GM23338 (cell line): ENCODE data around the gene PVALB.

ENCODE experiments used
- CREB1 ChIP-seq: fragments of 250-450 bp; sonication (Bioruptor Pico); IDR thresholded peaks from 2 replicates; pipeline ENCODE4 v1.5.0; 2020; ENCODE audit warnings: low read depth, mild to moderate bottlenecking, moderate library complexity
- ETS1 ChIP-seq: IDR thresholded peaks from 2 replicates; pipeline ENCODE4 v1.6.1; 2016; ENCODE audit warnings: antibody characterized with exemption
- EZH2 ChIP-seq: fragments of 200-600 bp; sonication (generic); IDR thresholded peaks from one replicate; pipeline ENCODE4 v1.8.0; 2017; ENCODE audit warnings: antibody characterized with exemption, mild to moderate bottlenecking, low read depth; ENCODE audit not compliant: unreplicated experiment
- EZH2phosphoT487 ChIP-seq: fragments of 200-600 bp; sonication (generic); IDR thresholded peaks from one replicate; pipeline ENCODE4 v1.8.1; 2018; ENCODE audit warnings: antibody characterized with exemption; ENCODE audit not compliant: unreplicated experiment
- JUNB ChIP-seq: IDR thresholded peaks from one replicate; pipeline ENCODE4 v1.6.1; 2016; ENCODE audit warnings: antibody characterized with exemption; ENCODE audit not compliant: unreplicated experiment
- NANOG ChIP-seq: IDR thresholded peaks from 2 replicates; pipeline ENCODE4 v1.6.1; 2016; ENCODE audit warnings: antibody characterized with exemption, borderline replicate concordance
- POLR2AphosphoS5 ChIP-seq: IDR thresholded peaks from 2 replicates; pipeline ENCODE4 v1.6.1; 2016; ENCODE audit warnings: antibody characterized with exemption, low read depth
- STAT1 ChIP-seq: IDR thresholded peaks from one replicate; pipeline ENCODE4 v1.6.1; 2016; ENCODE audit warnings: antibody characterized with exemption; ENCODE audit not compliant: unreplicated experiment
- ZNF114 ChIP-seq: fragments of 250-450 bp; sonication (Bioruptor Pico); IDR thresholded peaks from 2 replicates; pipeline ENCODE4 v1.5.0; 2020; ENCODE audit warnings: mild to moderate bottlenecking, moderate library complexity
- ZNF331 ChIP-seq: fragments of 250-450 bp; sonication (Bioruptor Pico); IDR thresholded peaks from 2 replicates; pipeline ENCODE4 v1.5.0; 2020; ENCODE audit warnings: low read depth, mild to moderate bottlenecking, moderate library complexity
- ZNF462 ChIP-seq: fragments of 250-450 bp; sonication (Bioruptor Pico); IDR thresholded peaks from 2 replicates; pipeline ENCODE4 v1.5.0; 2020; ENCODE audit warnings: mild to moderate bottlenecking, moderate library complexity
- TF ChIP-seq, protein P1 (sequence below), 2 experiments: fragments of 200-600 bp in 1 of 2; sonication (generic) in 1 of 2; conservative IDR thresholded peaks; 2 replicates each; pipeline versions ENCODE4 v1.5.1 to v1.6.1; 2016 to 2017; ENCODE audit warnings: antibody characterized with exemption in 2 of 2, low read depth in 2 of 2, mild to moderate bottlenecking in 2 of 2, moderate library complexity in 1 of 2
- TF ChIP-seq, protein P2 (sequence below): IDR thresholded peaks from one replicate; pipeline ENCODE4 v1.6.1; 2018; ENCODE audit warnings: antibody characterized with exemption; ENCODE audit not compliant: unreplicated experiment

DNA sequence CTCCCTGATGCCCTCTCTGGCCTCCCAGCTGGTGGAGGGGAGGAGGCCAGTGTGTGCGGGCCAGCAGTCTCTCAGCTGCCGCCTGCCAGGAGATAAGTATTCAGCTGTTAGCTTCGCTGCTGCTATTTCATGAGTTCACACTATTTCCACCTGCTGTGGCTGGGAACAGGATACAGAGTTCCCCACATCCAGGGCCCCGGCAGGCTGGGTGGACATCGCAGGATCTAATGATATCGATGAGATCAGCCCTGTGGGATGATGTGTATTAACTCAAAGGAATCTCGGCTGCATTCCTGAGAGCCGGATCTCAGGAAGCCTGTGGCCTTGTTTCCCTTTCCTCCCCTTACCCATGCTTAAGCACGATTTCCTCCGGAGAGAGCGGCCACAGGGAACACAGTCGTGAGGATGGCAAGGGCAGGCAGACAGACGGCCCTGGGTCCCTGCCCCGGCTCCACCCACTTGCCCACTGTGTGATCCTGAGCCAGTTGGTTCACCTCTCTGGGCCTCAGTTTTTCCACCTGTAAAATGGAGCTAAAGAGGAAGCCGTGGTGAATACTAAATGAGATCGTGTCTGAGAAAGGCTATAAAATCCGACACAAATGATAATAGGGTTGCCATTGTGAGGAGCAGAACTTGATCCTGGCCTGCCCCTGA, 6.5 kb upstream of the PVALB start:
- TF ChIP-seq POLR2AphosphoS5 (no peak), EZH2phosphoT487 (no peak), ETS1 (no peak), EZH2 (no peak), JUNB (no peak), CREB1 (CRISPR knock-in tag) (no peak), ZNF331 (CRISPR knock-in tag) (no peak), NANOG (no peak), ZNF114 (CRISPR knock-in tag) (no peak), ZNF462 (no peak), STAT1 (no peak)
- TF ChIP-seq, protein P1, sequence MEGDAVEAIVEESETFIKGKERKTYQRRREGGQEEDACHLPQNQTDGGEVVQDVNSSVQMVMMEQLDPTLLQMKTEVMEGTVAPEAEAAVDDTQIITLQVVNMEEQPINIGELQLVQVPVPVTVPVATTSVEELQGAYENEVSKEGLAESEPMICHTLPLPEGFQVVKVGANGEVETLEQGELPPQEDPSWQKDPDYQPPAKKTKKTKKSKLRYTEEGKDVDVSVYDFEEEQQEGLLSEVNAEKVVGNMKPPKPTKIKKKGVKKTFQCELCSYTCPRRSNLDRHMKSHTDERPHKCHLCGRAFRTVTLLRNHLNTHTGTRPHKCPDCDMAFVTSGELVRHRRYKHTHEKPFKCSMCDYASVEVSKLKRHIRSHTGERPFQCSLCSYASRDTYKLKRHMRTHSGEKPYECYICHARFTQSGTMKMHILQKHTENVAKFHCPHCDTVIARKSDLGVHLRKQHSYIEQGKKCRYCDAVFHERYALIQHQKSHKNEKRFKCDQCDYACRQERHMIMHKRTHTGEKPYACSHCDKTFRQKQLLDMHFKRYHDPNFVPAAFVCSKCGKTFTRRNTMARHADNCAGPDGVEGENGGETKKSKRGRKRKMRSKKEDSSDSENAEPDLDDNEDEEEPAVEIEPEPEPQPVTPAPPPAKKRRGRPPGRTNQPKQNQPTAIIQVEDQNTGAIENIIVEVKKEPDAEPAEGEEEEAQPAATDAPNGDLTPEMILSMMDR (conservative IDR thresholded peaks at IDR 0.05; ENCODE audit: low read depth in 2 of 2) = no peak
- TF ChIP-seq, protein P2, sequence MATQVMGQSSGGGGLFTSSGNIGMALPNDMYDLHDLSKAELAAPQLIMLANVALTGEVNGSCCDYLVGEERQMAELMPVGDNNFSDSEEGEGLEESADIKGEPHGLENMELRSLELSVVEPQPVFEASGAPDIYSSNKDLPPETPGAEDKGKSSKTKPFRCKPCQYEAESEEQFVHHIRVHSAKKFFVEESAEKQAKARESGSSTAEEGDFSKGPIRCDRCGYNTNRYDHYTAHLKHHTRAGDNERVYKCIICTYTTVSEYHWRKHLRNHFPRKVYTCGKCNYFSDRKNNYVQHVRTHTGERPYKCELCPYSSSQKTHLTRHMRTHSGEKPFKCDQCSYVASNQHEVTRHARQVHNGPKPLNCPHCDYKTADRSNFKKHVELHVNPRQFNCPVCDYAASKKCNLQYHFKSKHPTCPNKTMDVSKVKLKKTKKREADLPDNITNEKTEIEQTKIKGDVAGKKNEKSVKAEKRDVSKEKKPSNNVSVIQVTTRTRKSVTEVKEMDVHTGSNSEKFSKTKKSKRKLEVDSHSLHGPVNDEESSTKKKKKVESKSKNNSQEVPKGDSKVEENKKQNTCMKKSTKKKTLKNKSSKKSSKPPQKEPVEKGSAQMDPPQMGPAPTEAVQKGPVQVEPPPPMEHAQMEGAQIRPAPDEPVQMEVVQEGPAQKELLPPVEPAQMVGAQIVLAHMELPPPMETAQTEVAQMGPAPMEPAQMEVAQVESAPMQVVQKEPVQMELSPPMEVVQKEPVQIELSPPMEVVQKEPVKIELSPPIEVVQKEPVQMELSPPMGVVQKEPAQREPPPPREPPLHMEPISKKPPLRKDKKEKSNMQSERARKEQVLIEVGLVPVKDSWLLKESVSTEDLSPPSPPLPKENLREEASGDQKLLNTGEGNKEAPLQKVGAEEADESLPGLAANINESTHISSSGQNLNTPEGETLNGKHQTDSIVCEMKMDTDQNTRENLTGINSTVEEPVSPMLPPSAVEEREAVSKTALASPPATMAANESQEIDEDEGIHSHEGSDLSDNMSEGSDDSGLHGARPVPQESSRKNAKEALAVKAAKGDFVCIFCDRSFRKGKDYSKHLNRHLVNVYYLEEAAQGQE = no peak
